Measurements from ENCODE around the gene CES3. TPM values are rescaled to one million over a fixed set of nuclear protein-coding genes. Genes with fewer than 3 reads are reported as not detected.

The CES3 gene
- total RNA-seq, 1 experiment from 2014 or later: 0.95 TPM

- no peak overlapping the region for H3K27ac Mint-ChIP-seq (ENCODE audit: unreplicated experiment)
- no peaks in the 10 kb centered on the region for H3K27me3 Mint-ChIP-seq (ENCODE audit: insufficient read depth, unreplicated experiment)
- DNase-seq: no peak
- BruUV-seq (replicated peaks): no TSS peak
- H3K36me3 Mint-ChIP-seq (ENCODE audit: insufficient read depth, unreplicated experiment): no peaks in the 10 kb centered on the region
- H3K9me3 ChIP-seq: no peaks in the 10 kb centered on the region
- no peaks in the 10 kb centered on the region for H3K4me1 ChIP-seq
- ChIA-PET POLR2A (no interaction called here), CTCF (interaction anchor here (1.1 to 1.7 kb wide), 5 partner anchors 8 to 42 kb away, joined by 3 to 6 read pairs (median 4); partner anchors contain the start of gene CES3)
- no peaks in the 10 kb centered on the region for H3K4me1 Mint-ChIP-seq (ENCODE audit: low read depth, unreplicated experiment)
- TF ChIP-seq CTCF (IDR thresholded peaks at IDR 0.05; ENCODE audit: insufficient read depth in 1 of 2, low read depth in 1 of 2, low read length in 1 of 2, severe bottlenecking in 1 of 2, unreplicated experiment in 1 of 2): no peak
- intact Hi-C loops (cut with micrococcal nuclease; ENCODE audit: unreplicated experiment): no loop called here
- no peaks in the 10 kb centered on the region for H3K9me3 Mint-ChIP-seq (ENCODE audit: unreplicated experiment)
- H3K27me3 ChIP-seq (replicated peaks; ENCODE audit: control insufficient read depth, insufficient read depth, low read length): no peaks in the 10 kb centered on the region
- no peak overlapping the region for H3K4me3 Mint-ChIP-seq (ENCODE audit: unreplicated experiment)
- no peak overlapping the region for H3K4me3 ChIP-seq (ENCODE audit: low read depth, low read length)
- H3K36me3 ChIP-seq (ENCODE audit: control insufficient read depth, insufficient read depth, low read length): no peaks in the 10 kb centered on the region
Observed at GRCh38 chr16:66918355-66918754, 42.7 kb upstream of the CES3 start.

GRCh38 chr16:66918803-66919568 lies 42.1 kb upstream of the CES3 start, which contains the start of gene CDH16:
Gene CDH16, minus strand, starts transcription at chr16:66918885. Its CDS starts 820 bp downstream, at chr16:66918065.
- TF ChIP-seq CTCF (IDR thresholded peaks at IDR 0.05; ENCODE audit: insufficient read depth in 1 of 2, low read depth in 1 of 2, low read length in 1 of 2, severe bottlenecking in 1 of 2, unreplicated experiment in 1 of 2): no peak
- POLR2A ChIA-PET: interaction anchor here (0.6 kb wide), 1 partner anchor 26 kb away, joined by 3 read pairs; no protein-coding TSS in a partner anchor
- Mint-ChIP-seq H3K4me3 (ENCODE audit: unreplicated experiment) (no peak within 1 kb of the TSS), H3K9me3 (ENCODE audit: unreplicated experiment) (no peaks in the 10 kb centered on the region), H3K27ac (ENCODE audit: unreplicated experiment) (no peak within 1 kb of the TSS), H3K27me3 (ENCODE audit: insufficient read depth, unreplicated experiment) (no peaks in the 10 kb centered on the region), H3K36me3 (ENCODE audit: insufficient read depth, unreplicated experiment) (no peaks in the 10 kb centered on the region), H3K4me1 (ENCODE audit: low read depth, unreplicated experiment) (no peaks in the 10 kb centered on the region)
- no peaks in the 10 kb centered on the region for H3K9me3 ChIP-seq
- H3K27me3 ChIP-seq (replicated peaks; ENCODE audit: control insufficient read depth, insufficient read depth, low read length): no peaks in the 10 kb centered on the region
- no peaks in the 10 kb centered on the region for H3K4me1 ChIP-seq
- CTCF ChIA-PET: interaction anchor here (1.2 to 1.7 kb wide), 5 partner anchors 9 to 42 kb away, joined by 3 to 6 read pairs (median 4); partner anchors contain the start of gene CES3
- intact Hi-C loops (cut with micrococcal nuclease; ENCODE audit: unreplicated experiment): no loop called here
- no peaks in the 10 kb centered on the region for H3K36me3 ChIP-seq (ENCODE audit: control insufficient read depth, insufficient read depth, low read length)
- DNase-seq: no peak
- no peak within 1 kb of the TSS for H3K4me3 ChIP-seq (ENCODE audit: low read depth, low read length)
- BruUV-seq (replicated peaks): no TSS peak

GRCh38 chr16:66919569-66920298 lies 41.3 kb upstream of the CES3 start:
- Histone ChIP-seq H3K27me3 (replicated peaks; ENCODE audit: control insufficient read depth, insufficient read depth, low read length) (no peaks in the 10 kb centered on the region), H3K4me1 (peaks cover 2% of the 10 kb centered on the region; the same call in 1 of the 2 replicates), H3K9me3 (no peaks in the 10 kb centered on the region), H3K4me3 (ENCODE audit: low read depth, low read length) (no peak overlapping the region), H3K36me3 (ENCODE audit: control insufficient read depth, insufficient read depth, low read length) (no peaks in the 10 kb centered on the region)
- no peak for DNase-seq
- H3K27ac Mint-ChIP-seq (ENCODE audit: unreplicated experiment): no peak overlapping the region
- H3K9me3 Mint-ChIP-seq (ENCODE audit: unreplicated experiment): no peaks in the 10 kb centered on the region
- no TSS peak for BruUV-seq (replicated peaks)
- ChIA-PET CTCF (interaction anchor here (0.5 to 1.6 kb wide), 4 partner anchors 9 to 41 kb away, joined by 3 to 6 read pairs (median 4); partner anchors contain the start of gene CES3), POLR2A (no interaction called here)
- no peaks in the 10 kb centered on the region for H3K4me1 Mint-ChIP-seq (ENCODE audit: low read depth, unreplicated experiment)
- H3K36me3 Mint-ChIP-seq (ENCODE audit: insufficient read depth, unreplicated experiment): no peaks in the 10 kb centered on the region
- no peaks in the 10 kb centered on the region for H3K27me3 Mint-ChIP-seq (ENCODE audit: insufficient read depth, unreplicated experiment)
- intact Hi-C loops (cut with micrococcal nuclease; ENCODE audit: unreplicated experiment): no loop called here
- no peak overlapping the region for H3K4me3 Mint-ChIP-seq (ENCODE audit: unreplicated experiment)
- no peak for TF ChIP-seq CTCF (IDR thresholded peaks at IDR 0.05; ENCODE audit: insufficient read depth in 1 of 2, low read depth in 1 of 2, low read length in 1 of 2, severe bottlenecking in 1 of 2, unreplicated experiment in 1 of 2)
